CD14-positive monocyte (primary cell): Measurements from ENCODE around the gene ATP4B. TPM values are rescaled to one million over a fixed set of nuclear protein-coding genes. Genes with fewer than 3 reads are reported as not detected.

Source experiments
- DNase-seq, 3 donors: peaks; one replicate each; pipeline ENCODE4 v3.0.0-alpha.2; 2011 to 2022
- H2AFZ ChIP-seq: 2 replicates; pipeline ENCODE4 v1.6.0; 2012; ENCODE audit warnings: mild to moderate bottlenecking, low read depth, low read length, inconsistent platforms; ENCODE audit not compliant: insufficient read depth, poor library complexity, severe bottlenecking
- H3K27ac ChIP-seq, 2 donors: 1 replicate in 1 of 2; 2 replicates in 1 of 2; pipeline ENCODE4 v1.5.1; 2012 to 2013; ENCODE audit warnings: low read length in 2 of 2, control low read depth in 1 of 2, inconsistent platforms in 1 of 2, low read depth in 1 of 2, mild to moderate bottlenecking in 1 of 2
- H3K27me3 ChIP-seq, 2 donors: one replicate each; pipeline versions ENCODE4 v1.6.0 to v1.6.1; 2011 to 2013; ENCODE audit warnings: low read length in 2 of 2; ENCODE audit not compliant: control insufficient read depth in 2 of 2, insufficient read depth in 2 of 2
- H3K36me3 ChIP-seq, 2 donors: replicated peaks in 1 of 2; 1 replicate in 1 of 2; 2 replicates in 1 of 2; pipeline versions ENCODE4 v1.5.1 to v1.6.1; 2012 to 2013; ENCODE audit warnings: low read length in 2 of 2, control low read depth in 1 of 2, inconsistent platforms in 1 of 2, mild to moderate bottlenecking in 1 of 2; ENCODE audit not compliant: insufficient read depth in 2 of 2, control insufficient read depth in 1 of 2
- H3K4me1 ChIP-seq, 2 donors: 1 replicate in 1 of 2; 2 replicates in 1 of 2; pipeline versions ENCODE4 v1.5.1 to v1.6.1; 2012 to 2013; ENCODE audit warnings: low read length in 2 of 2, control low read depth in 1 of 2, inconsistent platforms in 1 of 2, mild to moderate bottlenecking in 1 of 2, moderate library complexity in 1 of 2; ENCODE audit not compliant: insufficient read depth in 2 of 2, control insufficient read depth in 1 of 2
- H3K4me2 ChIP-seq: replicated peaks from 2 replicates; pipeline ENCODE3; 2012; ENCODE audit warnings: low read length, moderate library complexity, mild to moderate bottlenecking; ENCODE audit not compliant: poor library complexity, severe bottlenecking; ENCODE audit errors: extremely low read depth
- H3K4me3 ChIP-seq, 3 experiments: fragments of 200-600 bp in 1 of 3; sonication (generic) in 1 of 3; replicated peaks in 1 of 3; 1 replicate in 2 of 3; 2 replicates in 1 of 3; pipeline ENCODE4 v1.5.1; 2011 to 2013; ENCODE audit warnings: low read length in 3 of 3, mild to moderate bottlenecking in 3 of 3, control low read depth in 2 of 3, low read depth in 2 of 3, inconsistent platforms in 1 of 3, moderate library complexity in 1 of 3
- H3K79me2 ChIP-seq: 2 replicates; pipeline ENCODE4 v1.6.0; 2012; ENCODE audit warnings: mild to moderate bottlenecking, control low read depth, inconsistent platforms, low read length, moderate library complexity; ENCODE audit not compliant: insufficient read depth
- H3K9ac ChIP-seq: 2 replicates; pipeline ENCODE4 v1.6.0; 2017; ENCODE audit warnings: low read length, mild to moderate bottlenecking; ENCODE audit not compliant: insufficient read depth, poor library complexity, severe bottlenecking
- H3K9me3 ChIP-seq, 2 donors: replicated peaks in 1 of 2; 1 replicate in 1 of 2; 2 replicates in 1 of 2; pipeline versions ENCODE4 v1.5.1 to v1.6.1; 2012 to 2013; ENCODE audit warnings: low read length in 2 of 2, control low read depth in 1 of 2; ENCODE audit not compliant: control insufficient read depth in 1 of 2, insufficient read depth in 1 of 2
- H4K20me1 ChIP-seq: 2 replicates; pipeline ENCODE4 v1.6.0; 2012; ENCODE audit warnings: mild to moderate bottlenecking, low read length, control low read depth, moderate library complexity; ENCODE audit not compliant: insufficient read depth
- H3K27ac Mint-ChIP-seq, 7 donors: one replicate each; pipeline ENCODE4 v1.8.0; 2020; ENCODE audit warnings: mild to moderate bottlenecking in 7 of 7, mixed read lengths in 7 of 7, moderate library complexity in 6 of 7, inconsistent platforms in 2 of 7
- H3K27me3 Mint-ChIP-seq, 3 donors: one replicate each; pipeline ENCODE4 v1.8.0; 2021 to 2022; ENCODE audit warnings: low read depth in 3 of 3, mild to moderate bottlenecking in 3 of 3, mixed read lengths in 3 of 3, moderate library complexity in 3 of 3, inconsistent platforms in 1 of 3
- H3K36me3 Mint-ChIP-seq, 2 donors: one replicate each; pipeline ENCODE4 v1.8.0; 2020; ENCODE audit warnings: mixed read lengths in 2 of 2, inconsistent platforms in 1 of 2, mild to moderate bottlenecking in 1 of 2
- H3K4me1 Mint-ChIP-seq: one replicate; pipeline ENCODE4 v1.8.0; 2020; ENCODE audit warnings: mild to moderate bottlenecking, mixed read lengths
- H3K4me3 Mint-ChIP-seq, 2 donors: one replicate each; pipeline ENCODE4 v1.8.0; 2020; ENCODE audit warnings: mild to moderate bottlenecking in 2 of 2, mixed read lengths in 2 of 2, moderate library complexity in 1 of 2
- H3K9me3 Mint-ChIP-seq, 7 donors: one replicate each; pipeline ENCODE4 v1.8.0; 2020 to 2022; ENCODE audit warnings: mixed read lengths in 7 of 7, mild to moderate bottlenecking in 6 of 7, moderate library complexity in 6 of 7, inconsistent platforms in 2 of 7
- WGBS: methylation state at CpG from one replicate; pipeline ENCODE4 v1.1.5; 2013; ENCODE audit warnings: missing lambda C conversion rate; ENCODE audit not compliant: insufficient coverage; 5-methylcytosine and 5-hydroxymethylcytosine counted together
- intact Hi-C, 2 donors: fragments of 100-400 bp; cut with micrococcal nuclease; formaldehyde crosslinking; loops; one replicate each; pipeline versions ENCODE4 v1.15.0 to v1.15.1; 2023
- polyA plus RNA-seq, 3 donors: library from polyadenylated mRNA; depleted of rRNA in 1 of 3; unstranded in 2 of 3; stranded (reverse) in 1 of 3; fragments of 300-500 nt in 2 of 3; fragments of >200 nt in 1 of 3; fragmentation: Illumina TruSeq in 2 of 3; gene quantifications; 1 replicate in 2 of 3; 2 replicates in 1 of 3; pipeline ENCODE4 v1.2.3, GENCODE V29; 2012 to 2021
- TF ChIP-seq, protein P1 (sequence below): fragments of 200-600 bp; IDR thresholded peaks from one replicate; pipeline ENCODE4 v1.8.0; 2022; ENCODE audit warnings: antibody characterized with exemption, mild to moderate bottlenecking

Gene ATP4B
- polyA plus RNA-seq, 3 donors, result not detected

DNA sequence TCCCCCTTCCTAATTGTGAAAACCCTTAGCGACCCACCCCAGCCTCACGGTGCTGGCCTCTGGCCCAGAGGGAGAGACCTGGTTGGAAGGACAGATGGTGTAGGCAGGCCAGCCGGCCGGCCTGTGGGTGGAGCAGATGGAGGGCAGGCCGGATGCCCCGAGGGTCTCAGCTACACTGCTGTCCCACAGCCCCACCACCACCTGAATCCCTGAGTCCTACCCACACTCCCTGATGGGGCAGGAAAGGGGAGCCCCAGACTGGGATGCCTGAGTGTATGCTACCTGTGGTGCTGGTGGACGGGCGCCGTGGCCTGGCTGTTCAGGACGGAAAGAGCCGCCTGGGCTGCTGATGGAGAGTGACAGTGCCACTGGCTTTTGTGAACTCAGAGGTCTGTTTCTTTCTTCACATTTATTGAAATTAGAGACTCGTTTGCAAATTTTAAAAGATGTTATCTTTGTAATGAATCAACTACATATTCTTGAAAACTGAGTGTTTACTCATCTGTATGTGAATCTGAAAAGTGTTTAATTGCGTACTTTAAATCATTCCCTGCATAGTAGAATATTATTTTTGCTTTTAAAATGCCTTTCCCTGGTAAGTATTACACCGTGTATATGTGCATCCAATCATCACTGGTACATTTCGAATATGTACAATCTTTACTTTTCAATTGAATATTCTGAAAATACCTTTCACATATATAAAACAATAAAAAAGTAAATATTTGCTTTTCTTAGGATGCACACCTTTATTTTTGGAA lies 37.8 kb downstream of the ATP4B start:
- peaks cover 24% of the 10 kb centered on the region in 2 donors for H3K4me1 ChIP-seq
- H3K36me3 ChIP-seq, result peaks cover 5 to 37% of the 10 kb centered on the region in 2 donors
- Mint-ChIP-seq H3K9me3 (peaks cover 0 to 5% (median 0%) of the 10 kb centered on the region in 7 donors), H3K36me3 (peaks cover 17 to 41% of the 10 kb centered on the region in 2 donors), H3K27me3 (peaks cover 0 to 10% (median 0%) of the 10 kb centered on the region in 3 donors), H3K4me1 (peaks cover 23% of the 10 kb centered on the region), H3K27ac (peak overlapping the region in 4 of 7 donors; percentile 18 to 85 (median 46)), H3K4me3 (no peak overlapping the region)
- TF ChIP-seq, protein P1, sequence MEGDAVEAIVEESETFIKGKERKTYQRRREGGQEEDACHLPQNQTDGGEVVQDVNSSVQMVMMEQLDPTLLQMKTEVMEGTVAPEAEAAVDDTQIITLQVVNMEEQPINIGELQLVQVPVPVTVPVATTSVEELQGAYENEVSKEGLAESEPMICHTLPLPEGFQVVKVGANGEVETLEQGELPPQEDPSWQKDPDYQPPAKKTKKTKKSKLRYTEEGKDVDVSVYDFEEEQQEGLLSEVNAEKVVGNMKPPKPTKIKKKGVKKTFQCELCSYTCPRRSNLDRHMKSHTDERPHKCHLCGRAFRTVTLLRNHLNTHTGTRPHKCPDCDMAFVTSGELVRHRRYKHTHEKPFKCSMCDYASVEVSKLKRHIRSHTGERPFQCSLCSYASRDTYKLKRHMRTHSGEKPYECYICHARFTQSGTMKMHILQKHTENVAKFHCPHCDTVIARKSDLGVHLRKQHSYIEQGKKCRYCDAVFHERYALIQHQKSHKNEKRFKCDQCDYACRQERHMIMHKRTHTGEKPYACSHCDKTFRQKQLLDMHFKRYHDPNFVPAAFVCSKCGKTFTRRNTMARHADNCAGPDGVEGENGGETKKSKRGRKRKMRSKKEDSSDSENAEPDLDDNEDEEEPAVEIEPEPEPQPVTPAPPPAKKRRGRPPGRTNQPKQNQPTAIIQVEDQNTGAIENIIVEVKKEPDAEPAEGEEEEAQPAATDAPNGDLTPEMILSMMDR, result no peak
- H4K20me1 ChIP-seq, result no peaks in the 10 kb centered on the region
- H2AFZ ChIP-seq, result no peak overlapping the region
- no peak overlapping the region for H3K4me3 ChIP-seq
- peaks cover 52% of the 10 kb centered on the region for H3K79me2 ChIP-seq
- 100% methylated on average over 1 of the region's 15 CpGs for WGBS
- H3K9me3 ChIP-seq, result no peaks in the 10 kb centered on the region
- no peak overlapping the region for H3K9ac ChIP-seq
- H3K27me3 ChIP-seq, result no peaks in the 10 kb centered on the region
- intact Hi-C loops, result no loop called here
- no peak for DNase-seq
- peak overlapping the region in 1 of 2 donors; percentile 58 for H3K27ac ChIP-seq
- H3K4me2 ChIP-seq, result no peak overlapping the region

DNA sequence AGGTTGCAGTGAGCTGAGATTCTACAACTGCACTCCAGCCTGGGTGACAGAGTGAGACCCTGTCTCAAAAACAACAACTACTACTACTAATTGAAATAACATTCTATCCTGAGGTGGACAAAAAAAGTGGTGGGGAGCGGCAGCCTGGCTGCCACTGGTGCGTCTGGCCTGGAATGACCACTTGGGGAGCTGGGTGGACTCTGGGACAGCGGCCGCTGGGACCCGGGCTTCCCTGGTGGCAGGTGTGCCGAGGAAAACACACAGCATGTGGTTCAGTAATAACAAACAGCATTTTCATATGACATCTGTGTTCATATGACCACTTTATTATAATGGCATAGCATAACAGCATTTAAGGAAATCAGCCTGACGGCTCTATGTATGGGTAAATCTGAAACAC lies 39.5 kb downstream of the ATP4B start:
- Histone ChIP-seq H3K36me3 (peaks cover 0 to 28% of the 10 kb centered on the region in 2 donors), H3K79me2 (peaks cover 70% of the 10 kb centered on the region), H3K27ac (peak overlapping the region in 1 of 2 donors; percentile 27), H3K9ac (no peak overlapping the region), H4K20me1 (no peaks in the 10 kb centered on the region), H2AFZ (no peak overlapping the region), H3K4me3 (no peak overlapping the region), H3K27me3 (no peaks in the 10 kb centered on the region), H3K4me2 (no peak overlapping the region), H3K9me3 (no peaks in the 10 kb centered on the region), H3K4me1 (peaks cover 35 to 39% of the 10 kb centered on the region in 2 donors)
- Mint-ChIP-seq H3K36me3 (peaks cover 11 to 25% of the 10 kb centered on the region in 2 donors), H3K27ac (peak overlapping the region in 5 of 7 donors; percentile 22 to 80 (median 52)), H3K27me3 (no peaks in the 10 kb centered on the region), H3K4me3 (no peak overlapping the region), H3K4me1 (peaks cover 29% of the 10 kb centered on the region), H3K9me3 (peaks cover 0 to 4% (median 0%) of the 10 kb centered on the region in 7 donors)
- DNase-seq, result no peak
- intact Hi-C loops, result no loop called here
- TF ChIP-seq, protein P1, result no peak
- 100% methylated on average over 2 of the region's 7 CpGs for WGBS
